Parathyroid adenoma (tissue), 2 donors: Measurements from ENCODE around the gene NBAS.

Experiments
- H2AFZ ChIP-seq: fragments of 300-600 bp; sonication (generic); one replicate; pipeline ENCODE4 v1.7.0; 2017; ENCODE audit warnings: antibody characterized with exemption, mild to moderate bottlenecking
- H3K27ac ChIP-seq: fragments of 300-600 bp; sonication (generic); one replicate; pipeline ENCODE4 v1.7.0; 2017
- H3K27me3 ChIP-seq: fragments of 300-600 bp; sonication (generic); one replicate; pipeline ENCODE4 v1.7.0; 2017; ENCODE audit warnings: low read length; ENCODE audit not compliant: control insufficient read depth, insufficient read depth
- H3K36me3 ChIP-seq: fragments of 300-600 bp; sonication (generic); one replicate; pipeline ENCODE4 v1.7.0; 2017; ENCODE audit warnings: low read length; ENCODE audit not compliant: control insufficient read depth, insufficient read depth
- H3K4me1 ChIP-seq: fragments of 300-600 bp; sonication (generic); one replicate; pipeline ENCODE4 v1.7.0; 2017; ENCODE audit warnings: control low read depth
- H3K4me2 ChIP-seq: fragments of 300-600 bp; sonication (generic); one replicate; pipeline ENCODE4 v1.7.0; 2017; ENCODE audit warnings: low read length
- H3K4me3 ChIP-seq: fragments of 300-600 bp; sonication (generic); one replicate; pipeline ENCODE4 v1.7.0; 2017; ENCODE audit warnings: low read depth, low read length
- H3K79me2 ChIP-seq: fragments of 300-600 bp; sonication (generic); one replicate; pipeline ENCODE4 v1.7.0; 2017; ENCODE audit warnings: control low read depth
- H3K9ac ChIP-seq: fragments of 300-600 bp; sonication (generic); one replicate; pipeline ENCODE4 v1.7.0; 2017; ENCODE audit warnings: mild to moderate bottlenecking
- H3K9me3 ChIP-seq: fragments of 300-600 bp; sonication (generic); one replicate; pipeline ENCODE4 v1.7.0; 2017; ENCODE audit warnings: low read length; ENCODE audit not compliant: control insufficient read depth
- CTCF ChIP-seq: fragments of 300-600 bp; sonication (generic); IDR thresholded peaks from one replicate; pipeline ENCODE4 v1.7.0; 2017; ENCODE audit warnings: antibody characterized with exemption, mild to moderate bottlenecking
- donor health status: primary hyperparathyroidism.

Gene NBAS

GRCh38 chr2:15265889-15266288, 295.2 kb downstream of the NBAS start:
- Histone ChIP-seq H3K9me3 (no peaks in the 10 kb centered on the region), H3K27me3 (no peaks in the 10 kb centered on the region), H3K79me2 (no peaks in the 10 kb centered on the region), H2AFZ (no peak overlapping the region), H3K4me2 (no peak overlapping the region), H3K4me3 (no peak overlapping the region), H3K4me1 (no peaks in the 10 kb centered on the region), H3K27ac (no peak overlapping the region), H3K36me3 (no peaks in the 10 kb centered on the region), H3K9ac (no peak overlapping the region)
- TF ChIP-seq CTCF, result no peak

- H2AFZ ChIP-seq, result no peak overlapping the region
- H3K4me1 ChIP-seq, result no peaks in the 10 kb centered on the region
- no peaks in the 10 kb centered on the region for H3K9me3 ChIP-seq
- H3K79me2 ChIP-seq, result no peaks in the 10 kb centered on the region
- TF ChIP-seq CTCF, result no peak
- no peak overlapping the region for H3K27ac ChIP-seq
- H3K27me3 ChIP-seq, result no peaks in the 10 kb centered on the region
- no peak overlapping the region for H3K4me2 ChIP-seq
- no peak overlapping the region for H3K9ac ChIP-seq
- no peak overlapping the region for H3K4me3 ChIP-seq
- H3K36me3 ChIP-seq, result no peaks in the 10 kb centered on the region
Measured at GRCh38 chr2:15263976-15264685, 297.0 kb downstream of the NBAS start.

- Histone ChIP-seq H3K36me3 (no peaks in the 10 kb centered on the region), H3K4me3 (no peak overlapping the region)
- TF ChIP-seq CTCF, result no peak
Measured at GRCh38 chr2:15262792-15263191, 298.3 kb downstream of the NBAS start.

GRCh38 chr2:15260835-15261234, 300.3 kb downstream of the NBAS start:
- no peak overlapping the region for H3K9ac ChIP-seq
- no peaks in the 10 kb centered on the region for H3K36me3 ChIP-seq
- H3K4me2 ChIP-seq, result no peak overlapping the region
- H3K4me1 ChIP-seq, result no peaks in the 10 kb centered on the region
- no peak overlapping the region for H2AFZ ChIP-seq
- H3K79me2 ChIP-seq, result no peaks in the 10 kb centered on the region
- no peaks in the 10 kb centered on the region for H3K9me3 ChIP-seq
- no peak for TF ChIP-seq CTCF
- no peak overlapping the region for H3K4me3 ChIP-seq
- no peak overlapping the region for H3K27ac ChIP-seq
- H3K27me3 ChIP-seq, result no peaks in the 10 kb centered on the region

More at GRCh38 chr2:15262792-15263191, 298.3 kb downstream of the NBAS start:
- no peak overlapping the region for H3K4me2 ChIP-seq
- H3K9ac ChIP-seq, result no peak overlapping the region
- H3K27ac ChIP-seq, result no peak overlapping the region
- no peaks in the 10 kb centered on the region for H3K27me3 ChIP-seq
- no peaks in the 10 kb centered on the region for H3K9me3 ChIP-seq
- no peak overlapping the region for H2AFZ ChIP-seq
- H3K4me1 ChIP-seq, result no peaks in the 10 kb centered on the region
- H3K79me2 ChIP-seq, result no peaks in the 10 kb centered on the region

- Histone ChIP-seq H3K27ac (no peak overlapping the region), H3K9me3 (no peaks in the 10 kb centered on the region), H3K4me1 (no peaks in the 10 kb centered on the region), H3K36me3 (no peaks in the 10 kb centered on the region), H2AFZ (no peak overlapping the region), H3K27me3 (no peaks in the 10 kb centered on the region), H3K4me3 (no peak overlapping the region), H3K4me2 (no peak overlapping the region), H3K79me2 (no peaks in the 10 kb centered on the region), H3K9ac (no peak overlapping the region)
- TF ChIP-seq CTCF, result no peak
Measured at GRCh38 chr2:15260196-15260595, 300.9 kb downstream of the NBAS start.
